VCaP (cell line): ENCODE data around the gene GH2.
"Not testable (repeated sequence)": the region's sequence is repeated elsewhere in the genome, so short reads cannot be mapped to it uniquely, and the experiment has no call there.

Experiments
- H3K27ac ChIP-seq: fragments of 450-650 bp; 2 replicates; pipeline ENCODE4 v1.5.1; 2017
- CTCF ChIP-seq: fragments of 450-650 bp; conservative IDR thresholded peaks from 2 replicates; pipeline ENCODE4 v1.5.1; 2017; ENCODE audit warnings: mild to moderate bottlenecking, moderate library complexity

The GH2 gene

DNA sequence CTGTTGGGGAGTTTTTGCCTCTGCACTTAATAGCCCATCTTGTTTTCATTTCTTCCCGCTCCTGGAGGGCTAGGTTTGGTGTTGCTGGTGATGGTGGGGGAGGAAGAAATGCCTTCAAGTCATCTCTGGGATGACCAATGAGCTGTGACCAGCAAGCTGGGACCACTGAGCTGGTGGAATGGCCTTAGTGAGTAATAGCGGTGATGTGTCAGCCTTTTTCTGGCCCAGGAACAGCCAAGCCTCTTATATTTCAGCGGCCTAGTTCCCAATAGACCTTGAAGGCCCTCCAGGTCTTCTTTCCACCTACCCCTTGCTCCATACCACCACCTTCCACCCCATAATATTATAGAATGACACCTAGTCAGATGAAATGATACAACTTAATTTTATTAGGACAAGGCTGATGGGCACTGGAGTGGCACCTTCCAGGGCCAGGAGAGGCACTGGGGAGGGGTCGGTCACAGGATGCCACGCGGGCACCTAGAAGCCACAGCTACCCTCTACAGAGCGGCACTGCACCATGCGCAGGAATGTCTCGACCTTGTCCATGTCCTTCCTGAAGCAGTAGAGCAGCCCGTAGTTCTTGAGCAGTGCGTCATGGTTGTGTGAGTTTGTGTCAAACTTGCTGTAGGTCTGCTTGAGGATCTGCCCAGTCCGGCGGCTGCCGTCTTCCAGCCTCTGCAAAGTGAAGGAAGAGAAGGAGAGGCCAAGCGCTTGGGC, 9.9 kb downstream of the GH2 start:
- H3K27ac ChIP-seq, result not testable (repeated sequence)

DNA sequence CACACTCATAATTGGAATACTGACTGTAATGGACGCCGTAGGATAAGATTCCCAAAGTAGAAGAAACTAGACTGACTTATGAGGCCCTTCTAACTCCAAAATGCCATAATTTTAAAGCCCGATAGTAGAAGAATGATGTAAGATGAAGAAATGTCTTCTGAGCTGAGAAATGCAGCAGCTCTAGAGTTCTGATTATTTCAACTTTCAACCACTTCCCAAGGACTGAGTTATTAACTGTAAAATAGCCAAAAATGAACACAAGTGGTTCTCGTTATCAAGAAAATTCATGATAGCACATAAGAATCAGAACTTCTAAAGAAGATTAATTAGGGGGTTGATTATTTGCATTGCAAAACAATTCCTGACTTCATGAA, 11.5 kb downstream of the GH2 start:
- H3K27ac ChIP-seq, result not testable (repeated sequence)

DNA sequence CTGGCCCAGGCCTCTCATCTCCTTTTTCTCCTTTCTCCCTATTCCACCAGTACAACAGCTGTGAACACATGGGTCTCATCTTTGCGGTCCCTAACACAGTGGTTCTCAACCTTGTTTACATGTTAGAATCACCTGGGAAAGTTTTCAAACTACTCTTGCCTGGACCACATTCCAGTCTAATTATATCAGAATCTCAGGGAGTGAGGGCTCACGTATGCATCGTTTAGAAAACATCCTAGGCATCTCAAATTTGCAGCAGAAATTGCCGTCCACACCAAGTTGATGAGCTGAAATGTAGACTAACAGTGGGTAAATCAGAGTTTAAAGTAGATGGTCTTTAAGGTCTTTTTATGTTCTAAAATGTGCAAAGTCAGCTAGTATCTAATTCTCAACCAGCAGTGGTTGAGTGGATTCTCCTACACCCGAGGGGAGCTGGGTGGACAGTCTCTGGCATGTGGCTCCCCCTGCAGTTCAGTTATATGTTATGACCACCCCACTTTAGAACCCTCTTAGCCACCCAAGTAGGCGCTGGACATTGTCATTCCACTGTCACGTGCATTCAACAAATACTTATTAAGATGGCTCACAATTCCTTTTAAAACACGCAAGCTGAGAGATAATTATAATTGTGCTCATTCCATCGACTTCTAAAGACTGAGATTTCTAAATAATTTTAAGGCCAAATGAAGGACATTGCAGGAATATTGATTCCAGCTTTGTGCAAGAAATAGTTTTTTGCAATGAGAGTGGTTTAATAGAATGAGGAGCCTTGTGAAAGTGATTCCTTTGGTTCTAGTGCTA, 12.1 kb downstream of the GH2 start:
- H3K27ac ChIP-seq, result not testable (repeated sequence)

DNA sequence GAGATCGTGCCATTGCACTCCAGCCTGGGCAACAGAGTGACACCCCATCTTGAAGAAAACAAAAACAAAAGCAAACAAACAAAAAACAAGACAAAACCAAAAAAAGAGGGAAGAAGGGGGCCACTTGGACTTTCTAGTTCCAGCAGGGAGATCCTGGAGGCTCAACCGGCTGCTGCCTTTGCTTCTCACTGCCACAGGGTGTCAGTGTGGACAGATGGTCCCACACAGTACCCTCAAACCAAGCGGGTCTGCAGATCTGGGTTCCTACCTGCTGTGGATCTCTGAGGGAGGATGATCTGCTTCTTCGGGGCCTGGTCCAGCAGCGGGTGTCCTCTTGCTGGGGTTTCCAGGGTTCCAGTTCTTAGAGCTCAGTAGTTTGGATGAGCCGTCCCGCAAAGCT, 15.1 kb downstream of the GH2 start:
- H3K27ac ChIP-seq, result not testable (repeated sequence)

DNA sequence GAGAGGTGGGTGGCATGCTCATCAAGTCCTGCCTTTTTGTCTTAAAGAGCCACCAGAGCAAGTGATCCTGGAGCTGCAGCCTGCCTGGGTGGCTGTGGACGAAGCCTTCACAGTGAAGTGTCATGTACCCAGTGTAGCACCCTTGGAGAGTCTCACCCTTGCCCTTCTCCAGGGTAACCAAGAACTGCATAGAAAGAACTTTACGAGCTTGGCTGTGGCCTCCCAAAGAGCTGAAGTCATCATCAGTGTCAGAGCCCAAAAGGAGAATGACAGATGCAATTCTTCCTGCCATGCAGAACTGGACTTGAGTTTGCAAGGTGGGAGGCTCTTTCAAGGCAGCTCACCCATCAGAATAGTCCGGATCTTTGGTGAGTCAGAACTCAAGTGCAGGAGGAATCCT, 22.5 kb downstream of the GH2 start:
- TF ChIP-seq CTCF, result no peak
- H3K27ac ChIP-seq, result no peak overlapping the region

DNA sequence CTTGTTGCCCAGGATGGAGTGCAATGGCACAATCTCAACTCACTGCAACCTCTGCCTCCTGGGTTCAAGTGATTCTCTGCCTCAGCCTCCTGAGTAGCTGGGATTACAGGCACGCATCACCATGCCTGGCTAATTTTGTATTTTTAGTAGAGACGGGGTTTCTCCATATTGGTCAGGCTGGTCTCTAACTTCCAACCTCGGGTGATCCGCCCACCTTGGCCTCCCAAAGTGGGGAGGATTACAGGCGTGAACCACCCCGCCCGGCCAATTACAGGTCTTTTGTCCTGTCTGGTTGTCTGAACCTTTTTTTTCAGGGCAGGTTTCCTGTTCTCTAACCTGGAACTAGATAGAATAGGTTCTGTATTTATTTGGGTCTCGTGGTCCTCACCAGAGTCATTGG, 25.3 kb downstream of the GH2 start:
- not testable (repeated sequence) for H3K27ac ChIP-seq

DNA sequence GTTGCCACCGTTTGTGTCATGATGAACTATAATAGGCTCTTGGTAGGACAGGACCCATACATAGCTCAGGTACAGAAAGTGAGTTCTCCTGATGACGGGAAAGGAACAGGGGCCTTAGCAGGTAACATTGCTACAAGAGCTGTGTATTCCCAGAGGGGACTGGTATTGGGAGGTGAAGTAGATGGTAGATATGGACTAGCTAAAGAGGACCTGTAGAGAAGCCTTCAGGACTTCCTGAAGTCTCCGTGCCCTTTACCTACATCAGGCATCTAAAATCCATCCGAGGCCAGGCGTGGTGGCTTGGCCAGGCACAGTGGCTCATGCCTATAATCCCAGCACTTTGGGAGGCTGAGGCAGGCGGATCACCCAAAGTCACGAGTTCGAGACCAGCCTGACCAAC, 26.6 kb downstream of the GH2 start:
- no peak overlapping the region for H3K27ac ChIP-seq
- TF ChIP-seq CTCF, result no peak

DNA sequence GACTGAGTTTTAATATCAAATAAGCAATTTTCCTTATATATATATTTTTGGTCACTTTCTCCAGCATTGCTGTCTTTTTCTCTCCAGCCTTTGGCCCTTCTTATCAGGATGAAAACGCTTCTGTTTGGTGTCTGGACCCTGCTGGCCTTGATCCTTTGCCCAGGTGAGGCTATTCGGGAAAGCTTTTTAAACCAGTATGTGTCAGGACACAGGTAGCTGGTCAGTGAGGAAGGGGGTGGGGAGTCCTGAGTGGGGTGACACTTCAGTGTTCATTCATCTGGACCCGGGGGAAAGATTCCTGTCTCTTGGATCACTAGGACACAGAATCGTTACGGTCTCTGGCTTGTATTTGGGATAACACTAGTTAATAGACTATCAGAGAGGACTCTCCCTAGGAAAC, 27.0 kb downstream of the GH2 start:
- no peak for TF ChIP-seq CTCF
- no peak overlapping the region for H3K27ac ChIP-seq

DNA sequence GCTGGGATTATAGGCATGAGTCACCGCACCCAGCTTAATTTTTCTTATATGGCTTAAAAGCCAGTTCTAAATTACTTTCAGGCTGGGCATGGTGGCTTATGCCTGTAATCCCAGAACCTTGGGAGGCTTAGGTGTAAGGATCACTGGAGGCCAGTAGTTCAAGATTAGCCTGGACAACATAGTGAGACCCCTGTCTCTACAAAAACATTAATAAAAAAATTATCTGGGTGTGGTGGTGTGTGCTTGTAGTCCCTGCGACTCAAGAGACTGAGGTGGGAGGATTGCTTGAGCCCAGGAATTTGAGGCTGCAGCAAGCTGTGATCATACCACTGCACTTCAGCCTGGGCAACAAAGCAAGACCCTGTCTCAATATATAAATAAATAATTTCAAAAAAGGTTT, 28.5 kb downstream of the GH2 start:
- no peak for TF ChIP-seq CTCF

DNA sequence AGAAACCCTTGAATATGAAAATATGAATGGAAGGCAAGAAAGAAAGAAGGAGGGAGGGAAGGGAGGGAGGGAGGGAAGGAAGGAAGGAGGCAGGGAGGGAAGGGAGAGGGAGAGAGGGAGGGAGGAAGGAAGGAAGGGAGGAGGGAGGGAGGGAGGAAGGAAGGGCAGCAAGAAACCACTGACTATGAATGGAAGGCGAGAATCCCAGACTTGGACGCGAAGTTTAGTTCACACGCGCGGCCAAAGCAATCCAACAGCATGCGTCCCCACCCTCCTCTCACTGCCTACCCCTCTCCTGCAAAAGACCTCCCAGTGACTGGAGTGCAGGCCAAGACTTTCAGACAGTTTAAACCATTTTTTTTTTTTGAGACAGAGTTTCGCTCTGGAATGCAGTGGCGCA, 31.3 kb downstream of the GH2 start:
- no peak overlapping the region for H3K27ac ChIP-seq
- TF ChIP-seq CTCF, result no peak

More for the DNA sequence above, 28.5 kb downstream of the GH2 start:
- H3K27ac ChIP-seq, result no peak overlapping the region
